ENCODE measurements around the gene IL19. TPM values are rescaled to one million over a fixed set of nuclear protein-coding genes. Genes with fewer than 3 reads are reported as not detected.
A peak's percentile ranks its signal among the peaks of the same experiment; 100 is the strongest.
"Not testable (repeated sequence)": the region's sequence is repeated elsewhere in the genome, so short reads cannot be mapped to it uniquely, and the experiment has no call there.

The IL19 gene
- total RNA-seq, 1 donor from 2014 or later, result not detected

GRCh38 chr1:206833801-206834200, 63.2 kb downstream of the IL19 start:
- DNase-seq, result no peak

- no peak for DNase-seq
These were observed 63.6 kb downstream of the IL19 start for GRCh38 chr1:206834217-206834616.

- no peak for DNase-seq
These were observed 64.1 kb downstream of the IL19 start for GRCh38 chr1:206834711-206835110.

- DNase-seq, result no peak
These were observed 64.6 kb downstream of the IL19 start for GRCh38 chr1:206835186-206835585.

GRCh38 chr1:206836111-206836510, 65.5 kb downstream of the IL19 start:
- DNase-seq, result no peak

- no peak for DNase-seq
These were observed 68.5 kb downstream of the IL19 start for GRCh38 chr1:206839006-206839560.

GRCh38 chr1:206839857-206840256, 69.3 kb downstream of the IL19 start:
- DNase-seq, result no peak

GRCh38 chr1:206841609-206842323, 71.2 kb downstream of the IL19 start:
- DNase-seq, result no peak

- DNase-seq, result no peak
These were observed 72.3 kb downstream of the IL19 start for GRCh38 chr1:206842854-206843253.

GRCh38 chr1:206843626-206844025, 73.1 kb downstream of the IL19 start:
- DNase-seq, result no peak

GRCh38 chr1:206846487-206846886, 75.9 kb downstream of the IL19 start:
- no peak for DNase-seq

- DNase-seq, result no peak
These were observed 76.8 kb downstream of the IL19 start for GRCh38 chr1:206847337-206847834.

- DNase-seq, result no peak
These were observed 77.4 kb downstream of the IL19 start for GRCh38 chr1:206847946-206848345.

GRCh38 chr1:206850401-206850800, 79.8 kb downstream of the IL19 start:
- DNase-seq, result no peak

- no peak for DNase-seq
These were observed 80.9 kb downstream of the IL19 start for GRCh38 chr1:206851341-206852010.

- not testable (repeated sequence) for DNase-seq
These were observed 82.1 kb downstream of the IL19 start for GRCh38 chr1:206852662-206853061.

- not testable (repeated sequence) for DNase-seq
These were observed 83.1 kb downstream of the IL19 start for GRCh38 chr1:206853696-206854095.

GRCh38 chr1:206854401-206855129, 84.0 kb downstream of the IL19 start:
- DNase-seq, result no peak

GRCh38 chr1:206855859-206856258, 85.3 kb downstream of the IL19 start:
- DNase-seq, result no peak

GRCh38 chr1:206856674-206857464, 86.3 kb downstream of the IL19 start:
- no peak for DNase-seq

- peak; percentile 4 for DNase-seq
These were observed 88.5 kb downstream of the IL19 start for GRCh38 chr1:206859082-206859521.

GRCh38 chr1:206860165-206860564, 89.6 kb downstream of the IL19 start:
- DNase-seq, result no peak

All from tongue (tissue), 2 donors.